Natural killer cell (primary cell): ENCODE data around the gene HECTD4. TPM values are rescaled to one million over a fixed set of nuclear protein-coding genes. Genes with fewer than 3 reads are reported as not detected.

Source experiments
- ATAC-seq, 3 donors: fragments of 150-1000 bp in 2 of 3; fragments of 200-7000 bp in 1 of 3; cut with Tn5 transposase; 1 replicate in 1 of 3; 2 replicates in 2 of 3; pipeline ENCODE4 v1.10.0; 2021; ENCODE audit warnings: mild to moderate bottlenecking in 2 of 3, moderate library complexity in 2 of 3
- DNase-seq, 2 donors: peaks; one replicate each; pipeline versions ENCODE4 v3.0.0 to v3.0.0-alpha.2; 2013 to 2021; ENCODE audit warnings: mixed read lengths in 1 of 2
- H3K27ac ChIP-seq: one replicate; pipeline ENCODE4 v1.5.1; 2013; ENCODE audit warnings: mild to moderate bottlenecking, low read length
- H3K27me3 ChIP-seq: one replicate; pipeline ENCODE4 v1.6.1; 2013; ENCODE audit warnings: low read length; ENCODE audit not compliant: control insufficient read depth, insufficient read depth
- H3K36me3 ChIP-seq: one replicate; pipeline ENCODE4 v1.6.1; 2013; ENCODE audit warnings: low read length; ENCODE audit not compliant: control insufficient read depth, insufficient read depth
- H3K4me1 ChIP-seq: one replicate; pipeline ENCODE4 v1.6.1; 2013; ENCODE audit warnings: low read length; ENCODE audit not compliant: control insufficient read depth, insufficient read depth
- H3K4me3 ChIP-seq: one replicate; pipeline ENCODE4 v1.5.1; 2013; ENCODE audit warnings: low read length
- H3K9me3 ChIP-seq: one replicate; pipeline ENCODE4 v1.6.1; 2013; ENCODE audit warnings: low read length; ENCODE audit not compliant: control insufficient read depth, insufficient read depth
- H3K27ac Mint-ChIP-seq, 2 donors: one replicate each; pipeline ENCODE4 v1.8.0; 2022; ENCODE audit warnings: mild to moderate bottlenecking in 2 of 2, mixed read lengths in 2 of 2, moderate library complexity in 1 of 2
- H3K27me3 Mint-ChIP-seq, 2 donors: one replicate each; pipeline ENCODE4 v1.8.0; 2022; ENCODE audit warnings: low read depth in 2 of 2, mixed read lengths in 2 of 2
- H3K36me3 Mint-ChIP-seq: one replicate; pipeline ENCODE4 v1.8.0; 2022; ENCODE audit warnings: mixed read lengths
- H3K4me1 Mint-ChIP-seq, 2 donors: one replicate each; pipeline ENCODE4 v1.8.0; 2022; ENCODE audit warnings: mixed read lengths in 2 of 2
- H3K4me3 Mint-ChIP-seq: one replicate; pipeline ENCODE4 v1.8.0; 2022; ENCODE audit warnings: mild to moderate bottlenecking, moderate library complexity, mixed read lengths
- H3K9me3 Mint-ChIP-seq, 2 donors: one replicate each; pipeline ENCODE4 v1.8.0; 2022; ENCODE audit warnings: mixed read lengths in 2 of 2
- CTCF ChIP-seq: fragments of 200-600 bp; IDR thresholded peaks from one replicate; pipeline ENCODE4 v1.8.0; 2022; ENCODE audit warnings: antibody characterized with exemption
- WGBS: methylation state at CpG from one replicate; pipeline ENCODE4 v1.1.7; 2013; ENCODE audit warnings: missing lambda C conversion rate; ENCODE audit not compliant: insufficient coverage; 5-methylcytosine and 5-hydroxymethylcytosine counted together
- intact Hi-C: fragments of 100-400 bp; cut with micrococcal nuclease; formaldehyde crosslinking; loops from one replicate; pipeline ENCODE4 v1.14.2; 2022
- total RNA-seq, 4 donors: library from RNA; stranded (reverse); fragments of 120-200 nt in 1 of 4; gene quantifications; one replicate each; pipeline versions ENCODE4 v1.2.3 to v1.2.4, GENCODE V29; 2013 to 2022

The HECTD4 gene
- total RNA-seq, 3 donors from 2014 or later (not counting 1 experiment from before 2014, with no cell fraction given) = 66.9 to 82.6 (median 79.2) TPM

- intact Hi-C loops = no loop called here
- TF ChIP-seq CTCF = no peak
Observed at GRCh38 chr12:112134731-112135130, 247.5 kb downstream of the HECTD4 start.

GRCh38 chr12:112133418-112133817 lies 248.8 kb downstream of the HECTD4 start:
- Mint-ChIP-seq H3K4me1 (peaks cover 24 to 38% of the 10 kb centered on the region in 2 donors), H3K27me3 (no peaks in the 10 kb centered on the region), H3K36me3 (no peaks in the 10 kb centered on the region), H3K9me3 (no peaks in the 10 kb centered on the region), H3K27ac (peak overlapping the region; percentile 91 to 96), H3K4me3 (no peak overlapping the region)
- WGBS = 99% methylated on average over 4 of the region's 5 CpGs
- Histone ChIP-seq H3K36me3 (peaks cover 42% of the 10 kb centered on the region), H3K4me3 (no peak overlapping the region), H3K4me1 (peaks cover 17% of the 10 kb centered on the region), H3K27ac (no peak overlapping the region), H3K9me3 (no peaks in the 10 kb centered on the region), H3K27me3 (no peaks in the 10 kb centered on the region)
- no peak for TF ChIP-seq CTCF
- ATAC-seq (no peak), DNase-seq (no peak)
- intact Hi-C loops = no loop called here

More at GRCh38 chr12:112134731-112135130, 247.5 kb downstream of the HECTD4 start:
- no peaks in the 10 kb centered on the region for H3K36me3 Mint-ChIP-seq
- no peaks in the 10 kb centered on the region for H3K9me3 ChIP-seq
- peaks cover 18 to 29% of the 10 kb centered on the region in 2 donors for H3K4me1 Mint-ChIP-seq
- no peak overlapping the region for H3K4me3 Mint-ChIP-seq
- H3K4me1 ChIP-seq = peaks cover 5% of the 10 kb centered on the region
- DNase-seq = no peak
- H3K27ac Mint-ChIP-seq = no peak overlapping the region
- WGBS = over 99% methylated on average over 3 of the region's 3 CpGs
- H3K4me3 ChIP-seq = no peak overlapping the region
- H3K36me3 ChIP-seq = peaks cover 51% of the 10 kb centered on the region
- H3K9me3 Mint-ChIP-seq = no peaks in the 10 kb centered on the region
- H3K27ac ChIP-seq = no peak overlapping the region
- H3K27me3 Mint-ChIP-seq = no peaks in the 10 kb centered on the region
- ATAC-seq = no peak
- no peaks in the 10 kb centered on the region for H3K27me3 ChIP-seq

- WGBS = no CpG with 5 or more reads among the region's 1 CpG
- Histone ChIP-seq H3K27me3 (no peaks in the 10 kb centered on the region), H3K4me3 (no peak overlapping the region), H3K27ac (peak overlapping the region; percentile 77), H3K9me3 (no peaks in the 10 kb centered on the region), H3K4me1 (peaks cover 24% of the 10 kb centered on the region), H3K36me3 (peaks cover 31% of the 10 kb centered on the region)
- no peaks in the 10 kb centered on the region for H3K27me3 Mint-ChIP-seq
- H3K9me3 Mint-ChIP-seq = no peaks in the 10 kb centered on the region
- H3K36me3 Mint-ChIP-seq = no peaks in the 10 kb centered on the region
- no peak for DNase-seq
- ATAC-seq = no peak
- H3K4me3 Mint-ChIP-seq = peak overlapping the region; percentile 67
- H3K27ac Mint-ChIP-seq = peak overlapping the region; percentile 91 to 96
- peaks cover 31 to 46% of the 10 kb centered on the region in 2 donors for H3K4me1 Mint-ChIP-seq
- intact Hi-C loops = no loop called here
- TF ChIP-seq CTCF = no peak
Observed at GRCh38 chr12:112131686-112132085, 250.5 kb downstream of the HECTD4 start.

- Histone ChIP-seq H3K27ac (peak overlapping the region; percentile 77), H3K27me3 (no peaks in the 10 kb centered on the region), H3K36me3 (peaks cover 19% of the 10 kb centered on the region), H3K4me1 (peaks cover 33% of the 10 kb centered on the region), H3K4me3 (peak overlapping the region; percentile 14), H3K9me3 (no peaks in the 10 kb centered on the region)
- peak in 1 of 2 donors; percentile 80 for DNase-seq
- Mint-ChIP-seq H3K27ac (peak overlapping the region; percentile 91 to 96), H3K36me3 (no peaks in the 10 kb centered on the region), H3K4me3 (peak overlapping the region; percentile 76), H3K27me3 (no peaks in the 10 kb centered on the region), H3K4me1 (peaks cover 36 to 52% of the 10 kb centered on the region in 2 donors), H3K9me3 (no peaks in the 10 kb centered on the region)
- no peak for TF ChIP-seq CTCF
- WGBS = 0% methylated on average over 2 of the region's 2 CpGs
- intact Hi-C loops = loop anchor here (1.0 kb wide), 1 partner anchor 22 kb away; the partner anchor contains the start of gene NAA25
- peak; percentile 64 to 84 (median 82) for ATAC-seq
Observed at GRCh38 chr12:112130441-112130998, 251.7 kb downstream of the HECTD4 start.
